Subcutaneous adipose tissue (tissue), 4 donors: ENCODE results near the gene SELENON. TPM values are rescaled to one million over a fixed set of nuclear protein-coding genes. Genes with fewer than 3 reads are reported as not detected.

Experiments
- total RNA-seq, 4 donors: library from RNA; depleted of rRNA; stranded (reverse); fragments of >200 nt; gene quantifications; one replicate each; pipeline ENCODE4 v1.1.0, GENCODE V29; 2016
- TF ChIP-seq, protein P1 (sequence below): fragments of 450-650 bp; IDR thresholded peaks from one replicate; pipeline ENCODE4 v1.5.1; 2016; ENCODE audit warnings: low read depth, mild to moderate bottlenecking, control low read depth, antibody characterized with exemption, moderate library complexity

The SELENON gene
- total RNA-seq, 4 donors from 2014 or later = 20.9 to 52.0 (median 25.2) TPM

GRCh38 chr1:25796811-25797458 lies 3.1 kb upstream of the SELENON start:
- TF ChIP-seq, protein P1, sequence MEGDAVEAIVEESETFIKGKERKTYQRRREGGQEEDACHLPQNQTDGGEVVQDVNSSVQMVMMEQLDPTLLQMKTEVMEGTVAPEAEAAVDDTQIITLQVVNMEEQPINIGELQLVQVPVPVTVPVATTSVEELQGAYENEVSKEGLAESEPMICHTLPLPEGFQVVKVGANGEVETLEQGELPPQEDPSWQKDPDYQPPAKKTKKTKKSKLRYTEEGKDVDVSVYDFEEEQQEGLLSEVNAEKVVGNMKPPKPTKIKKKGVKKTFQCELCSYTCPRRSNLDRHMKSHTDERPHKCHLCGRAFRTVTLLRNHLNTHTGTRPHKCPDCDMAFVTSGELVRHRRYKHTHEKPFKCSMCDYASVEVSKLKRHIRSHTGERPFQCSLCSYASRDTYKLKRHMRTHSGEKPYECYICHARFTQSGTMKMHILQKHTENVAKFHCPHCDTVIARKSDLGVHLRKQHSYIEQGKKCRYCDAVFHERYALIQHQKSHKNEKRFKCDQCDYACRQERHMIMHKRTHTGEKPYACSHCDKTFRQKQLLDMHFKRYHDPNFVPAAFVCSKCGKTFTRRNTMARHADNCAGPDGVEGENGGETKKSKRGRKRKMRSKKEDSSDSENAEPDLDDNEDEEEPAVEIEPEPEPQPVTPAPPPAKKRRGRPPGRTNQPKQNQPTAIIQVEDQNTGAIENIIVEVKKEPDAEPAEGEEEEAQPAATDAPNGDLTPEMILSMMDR = no peak

DNA sequence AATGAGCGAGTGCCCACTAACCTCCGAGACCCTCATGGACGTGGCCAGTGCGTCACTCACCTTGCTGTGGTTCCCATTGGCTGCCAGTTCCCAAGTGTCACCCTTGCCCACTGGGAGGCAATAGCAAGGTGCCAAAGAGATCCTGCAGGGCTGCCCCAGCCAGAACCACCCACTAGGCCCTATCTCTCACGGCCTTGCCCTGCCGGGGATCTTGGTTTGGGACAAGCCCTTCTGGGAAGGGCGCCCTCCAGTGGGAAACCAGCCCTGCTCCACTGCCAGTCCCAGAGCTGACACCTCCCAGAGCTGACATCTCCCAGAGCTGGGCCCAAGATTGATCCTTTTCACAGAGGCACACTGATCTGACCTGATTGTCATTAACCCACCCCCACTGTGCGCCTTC lies 2.1 kb upstream of the SELENON start:
- TF ChIP-seq, protein P1 = no peak

- TF ChIP-seq, protein P1 = no peak
Observed at GRCh38 chr1:25798666-25799351, 1.2 kb upstream of the SELENON start.

DNA sequence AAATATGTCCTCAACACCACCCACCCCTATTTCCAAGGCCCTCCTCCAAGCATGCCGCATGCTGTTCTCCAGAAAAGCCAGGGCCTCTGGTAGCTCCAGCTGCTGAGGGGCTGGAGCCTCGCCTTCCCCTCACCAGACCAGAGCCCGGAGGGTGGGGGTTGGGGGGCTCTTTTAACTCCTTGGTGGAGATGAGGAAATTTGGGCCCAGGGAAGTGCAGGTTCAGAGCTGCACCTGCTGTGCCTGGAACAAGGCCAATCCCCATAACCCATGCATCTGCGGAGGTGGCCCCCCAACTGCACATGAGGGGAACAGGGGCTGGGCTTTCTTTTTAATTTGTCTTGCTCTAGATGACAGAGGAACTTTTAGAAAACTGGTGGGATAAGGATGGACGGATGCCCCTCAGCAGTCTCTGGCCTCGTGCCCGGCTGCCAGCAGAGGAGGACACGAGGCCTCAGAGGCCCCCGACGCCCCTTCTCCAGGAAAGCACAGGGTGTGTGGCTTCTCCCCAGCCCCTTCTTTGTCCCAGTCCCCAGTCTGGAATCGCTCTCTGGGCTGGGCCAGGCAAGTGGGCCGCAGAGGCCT lies 550 bp upstream of the SELENON start:
- TF ChIP-seq, protein P1 = no peak

DNA sequence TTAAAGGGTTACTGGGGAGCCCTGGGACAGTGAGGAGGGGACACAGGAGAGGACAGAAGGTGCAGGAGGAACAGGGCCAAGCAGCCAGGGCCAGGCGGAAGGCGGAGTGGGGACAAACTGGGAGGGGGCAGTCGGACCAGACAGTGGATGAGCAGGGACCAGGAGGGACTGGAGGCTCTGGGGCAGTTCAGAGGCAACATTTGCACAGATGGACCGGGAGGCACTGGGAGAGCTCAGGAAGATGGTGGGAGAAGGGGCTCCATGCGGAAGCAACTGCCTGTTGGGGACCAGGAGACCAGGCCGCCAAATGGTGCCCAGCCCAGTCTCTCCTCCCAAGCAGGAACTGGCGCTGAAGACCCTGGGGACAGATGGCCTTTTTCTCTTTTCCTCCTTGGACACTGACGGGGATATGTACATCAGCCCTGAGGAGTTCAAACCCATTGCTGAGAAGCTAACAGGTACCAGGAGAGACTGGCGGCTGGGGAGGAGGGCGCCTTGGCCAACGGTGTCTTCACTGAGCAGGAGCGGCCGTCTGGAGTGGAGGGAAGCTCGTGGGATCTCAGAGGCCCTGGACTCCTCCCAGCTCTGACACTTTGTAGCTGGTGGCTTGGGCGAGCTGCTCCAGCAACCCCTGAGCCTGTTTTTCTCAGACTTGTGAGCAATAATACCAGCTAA lies 847 bp downstream of the SELENON start:
- TF ChIP-seq, protein P1 = no peak

GRCh38 chr1:25802915-25803314 lies 2.9 kb downstream of the SELENON start:
- TF ChIP-seq, protein P1 = no peak

DNA sequence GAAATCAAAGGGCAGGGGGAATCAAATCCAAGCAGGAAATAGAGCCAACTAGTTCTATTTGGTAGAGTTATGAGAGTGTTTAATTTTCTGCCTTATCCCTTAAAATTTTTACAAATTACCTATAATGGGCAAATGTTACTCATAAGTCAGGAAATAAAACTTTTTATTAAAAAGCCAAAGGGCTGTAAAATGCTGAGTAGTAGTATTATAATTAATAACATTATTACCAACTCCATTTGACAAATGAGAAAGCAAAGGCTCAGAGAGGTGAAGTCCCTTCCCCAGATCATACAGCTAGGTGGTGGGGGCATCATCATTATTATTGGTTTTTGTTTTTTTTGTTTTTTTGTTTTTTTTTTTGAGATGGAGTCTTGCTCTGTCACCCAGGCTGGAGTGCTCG lies 3.4 kb downstream of the SELENON start:
- TF ChIP-seq, protein P1 = no peak
